IMR-90 (cell line): ENCODE results near the gene KDM4F. TPM values are rescaled to one million over a fixed set of nuclear protein-coding genes. Genes with fewer than 3 reads are reported as not detected.

Experiments used
- ATAC-seq: fragments of 200-7000 bp; cut with Tn5 transposase; 2 replicates; pipeline ENCODE4 v1.9.1; 2020; ENCODE audit warnings: low read depth, mild to moderate bottlenecking, moderate library complexity
- BruUV-seq: library from RNA; stranded (reverse); fragments of 400-500 nt; replicated peaks from 2 replicates; lab custom pipeline; 2021; lab: Mats Ljungman, UMichigan
- CTCF ChIA-PET: fragments of 300-600 bp; formaldehyde crosslinking; extraction: SDS; loops from one replicate; lab custom pipeline; 2021; ENCODE audit warnings: antibody characterized with exemption; lab: Yijun Ruan, JAX
- POLR2A ChIA-PET: fragments of 300-600 bp; sonication (Branson Sonifier 250); formaldehyde crosslinking; loops from one replicate; lab custom pipeline; 2022; ENCODE audit warnings: antibody characterized with exemption; ENCODE audit not compliant: unreplicated experiment; lab: Charles Lee
- DNase-seq: peaks from one replicate; pipeline ENCODE4 v3.0.0; 2013
- H2AFZ ChIP-seq: replicated peaks from 2 replicates; pipeline ENCODE3; 2013; ENCODE audit warnings: low read length, mild to moderate bottlenecking; ENCODE audit not compliant: poor library complexity
- H2AK5ac ChIP-seq: 2 replicates; pipeline ENCODE4 v1.6.1; 2013; ENCODE audit warnings: low read depth, low read length, inconsistent platforms
- H2AK9ac ChIP-seq: replicated peaks from 2 replicates; pipeline ENCODE3; 2013; ENCODE audit warnings: mild to moderate bottlenecking, low read depth, low read length, moderate library complexity; ENCODE audit not compliant: poor library complexity
- H2BK120ac ChIP-seq: 2 replicates; pipeline ENCODE4 v1.6.1; 2013; ENCODE audit warnings: low read depth, low read length, inconsistent platforms
- H2BK15ac ChIP-seq: 3 replicates; pipeline ENCODE4 v1.6.1; 2013; ENCODE audit warnings: low read depth, low read length, inconsistent platforms
- H2BK20ac ChIP-seq: 2 replicates; pipeline ENCODE4 v1.6.1; 2013; ENCODE audit warnings: low read depth, mild to moderate bottlenecking, inconsistent platforms, low read length, moderate library complexity
- H2BK5ac ChIP-seq: 2 replicates; pipeline ENCODE4 v1.6.1; 2013; ENCODE audit warnings: mild to moderate bottlenecking, low read depth, low read length, inconsistent platforms; ENCODE audit not compliant: poor library complexity, severe bottlenecking
- H3K14ac ChIP-seq: replicated peaks from 2 replicates; pipeline ENCODE4 v1.6.1; 2013; ENCODE audit warnings: low read depth, low read length, inconsistent platforms
- H3K18ac ChIP-seq: 2 replicates; pipeline ENCODE4 v1.6.1; 2013; ENCODE audit warnings: low read depth, low read length, control low read depth
- H3K23ac ChIP-seq: 2 replicates; pipeline ENCODE4 v1.6.1; 2013; ENCODE audit warnings: low read depth, low read length, inconsistent platforms
- H3K27ac ChIP-seq: 2 replicates; pipeline ENCODE4 v1.5.1; 2013; ENCODE audit warnings: mild to moderate bottlenecking, control low read depth, low read length; ENCODE audit not compliant: insufficient read depth
- H3K27me3 ChIP-seq: 2 replicates; pipeline ENCODE4 v1.6.1; 2013; ENCODE audit warnings: low read length; ENCODE audit not compliant: control insufficient read depth, insufficient read depth
- H3K36me3 ChIP-seq: 2 replicates; pipeline ENCODE4 v1.6.1; 2013; ENCODE audit warnings: low read length, mixed read lengths; ENCODE audit not compliant: control insufficient read depth, insufficient read depth
- H3K4ac ChIP-seq: 2 replicates; pipeline ENCODE4 v1.6.1; 2013; ENCODE audit warnings: low read depth, low read length, inconsistent platforms
- H3K4me1 ChIP-seq: 2 replicates; pipeline ENCODE4 v1.6.1; 2013; ENCODE audit warnings: low read length, mixed read lengths; ENCODE audit not compliant: control insufficient read depth, insufficient read depth
- H3K4me2 ChIP-seq: 2 replicates; pipeline ENCODE4 v1.6.1; 2013; ENCODE audit warnings: low read depth, mild to moderate bottlenecking, control low read depth, low read length, moderate library complexity
- H3K4me3 ChIP-seq: 2 replicates; pipeline ENCODE4 v1.5.1; 2013; ENCODE audit warnings: low read depth, mild to moderate bottlenecking, control low read depth, low read length, moderate library complexity; ENCODE audit not compliant: insufficient read depth
- H3K56ac ChIP-seq: 2 replicates; pipeline ENCODE4 v1.6.1; 2013; ENCODE audit warnings: low read length, inconsistent platforms; ENCODE audit not compliant: insufficient read depth; ENCODE audit errors: extremely low read depth
- H3K79me1 ChIP-seq, 2 experiments: 2 replicates each; pipeline ENCODE4 v1.6.1; 2013; ENCODE audit warnings: low read length in 2 of 2, inconsistent platforms in 1 of 2, low read depth in 1 of 2
- H3K9ac ChIP-seq: 2 replicates; pipeline ENCODE4 v1.6.1; 2013; ENCODE audit warnings: low read depth, low read length, control low read depth
- H3K9me1 ChIP-seq: 2 replicates; pipeline ENCODE4 v1.6.1; 2013; ENCODE audit warnings: low read length, inconsistent platforms; ENCODE audit not compliant: insufficient read depth
- H3K9me3 ChIP-seq: 2 replicates; pipeline ENCODE4 v1.6.1; 2013; ENCODE audit warnings: low read length; ENCODE audit not compliant: control insufficient read depth, insufficient read depth
- H4K20me1 ChIP-seq: 2 replicates; pipeline ENCODE4 v1.6.1; 2013; ENCODE audit warnings: low read length, inconsistent platforms; ENCODE audit not compliant: insufficient read depth
- H4K5ac ChIP-seq: 2 replicates; pipeline ENCODE4 v1.6.1; 2013; ENCODE audit warnings: mild to moderate bottlenecking, low read depth, low read length, control low read depth
- H4K8ac ChIP-seq, 2 experiments: 2 replicates each; pipeline ENCODE4 v1.6.1; 2013; ENCODE audit warnings: low read depth in 2 of 2, low read length in 2 of 2, control low read depth in 1 of 2, inconsistent platforms in 1 of 2
- H4K91ac ChIP-seq: 2 replicates; pipeline ENCODE4 v1.6.1; 2013; ENCODE audit warnings: low read depth, low read length, inconsistent platforms; ENCODE audit not compliant: insufficient read depth
- FOS ChIP-seq: fragments of 150-350 bp; IDR thresholded peaks from 2 replicates; pipeline ENCODE4 v1.6.1; 2016; ENCODE audit warnings: low read depth, low read length
- MXI1 ChIP-seq: IDR thresholded peaks from 2 replicates; pipeline ENCODE4 v1.6.1; 2012; ENCODE audit warnings: low read depth, mild to moderate bottlenecking, low read length, moderate library complexity, borderline replicate concordance
- RCOR1 ChIP-seq: IDR thresholded peaks from 2 replicates; pipeline ENCODE4 v1.6.1; 2012; ENCODE audit warnings: mild to moderate bottlenecking, low read length, improper control_type of control experiment; ENCODE audit not compliant: insufficient replicate concordance
- SMC3 ChIP-seq: fragments of 150-350 bp; IDR thresholded peaks from 2 replicates; pipeline ENCODE4 v1.6.1; 2016; ENCODE audit warnings: low read depth, mild to moderate bottlenecking, antibody characterized with exemption, low read length, moderate library complexity
- WGBS, 2 experiments: methylation state at CpG; one replicate each; pipeline versions ENCODE4 v1.1.5 to v1.1.7; 2013; ENCODE audit warnings: missing lambda C conversion rate in 2 of 2; ENCODE audit not compliant: insufficient read length in 1 of 2; ENCODE audit errors: extremely low coverage in 2 of 2; 5-methylcytosine and 5-hydroxymethylcytosine counted together
- dilution Hi-C: fragments of 300-500 bp; cut with HindIII; formaldehyde crosslinking; loops from one replicate; pipeline ENCODE4 v1.14.3; 2018; ENCODE audit warnings: low sequenced_read_pairs; ENCODE audit not compliant: unreplicated experiment
- in situ Hi-C: fragments of 300-500 bp; cut with MboI; formaldehyde crosslinking; loops from 3 replicates; pipeline ENCODE4 v1.14.3; 2019; ENCODE audit warnings: low sequenced_read_pairs, inconsistent platforms, mixed read lengths
- intact Hi-C: fragments of 100-400 bp; cut with micrococcal nuclease; formaldehyde crosslinking; loops from 2 replicates; pipeline ENCODE4 v1.10.0; 2022
- polyA plus RNA-seq, 3 experiments: library from polyadenylated mRNA; depleted of rRNA; stranded (reverse); fragments of >200 nt; gene quantifications; 2 replicates each; pipeline ENCODE4 v1.2.3, GENCODE V29; 2012; ENCODE audit warnings: low replicate concordance in 1 of 3
- total RNA-seq: library from RNA; depleted of rRNA; stranded (reverse); fragments of >200 nt; gene quantifications from 2 replicates; pipeline ENCODE4 v1.2.3, GENCODE V29; 2012
- TF ChIP-seq, protein P1 (sequence below): conservative IDR thresholded peaks from 2 replicates; pipeline ENCODE4 v1.5.1; 2012; ENCODE audit warnings: mild to moderate bottlenecking, low read depth, low read length, improper control_type of control experiment

KDM4F gene
- total and polyA plus RNA-seq, 2 of the 4 experiments (the other 2 are of a cell fraction): not detected

DNA sequence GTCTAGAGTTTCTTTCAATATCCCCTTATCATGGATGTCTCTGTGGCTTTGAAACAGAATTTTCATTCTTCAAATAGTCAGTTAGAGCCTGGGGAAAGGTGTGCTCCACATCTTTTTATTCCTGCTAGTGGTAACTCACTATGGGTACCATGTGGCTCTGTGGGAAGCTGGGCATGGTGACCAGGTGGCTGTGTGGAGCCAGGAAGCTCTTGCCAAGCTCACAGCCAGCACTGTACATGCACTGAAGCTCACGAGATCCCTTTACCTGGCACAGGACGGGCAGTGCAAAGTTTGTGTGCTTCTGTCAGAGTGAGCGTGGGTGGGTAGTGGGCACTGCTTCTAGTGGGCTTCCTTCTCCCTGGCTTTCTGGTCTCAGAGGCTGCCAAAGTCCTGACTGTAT lies 6.3 kb upstream of the KDM4F start:
- Histone ChIP-seq H2BK20ac (no peak overlapping the region), H3K27me3 (peaks cover 29% of the 10 kb centered on the region), H3K9ac (no peak overlapping the region), H3K9me1 (no peaks in the 10 kb centered on the region), H3K4me1 (no peaks in the 10 kb centered on the region), H2BK5ac (no peak overlapping the region), H3K23ac (no peak overlapping the region), H3K36me3 (no peaks in the 10 kb centered on the region), H2AK5ac (no peak overlapping the region), H3K4ac (no peak overlapping the region), H3K27ac (no peak overlapping the region), H3K56ac (no peak overlapping the region), H4K8ac (no peak overlapping the region), H2AFZ (peak overlapping the region; percentile 43), H2AK9ac (no peak overlapping the region), H4K20me1 (no peaks in the 10 kb centered on the region), H3K14ac (no peak overlapping the region), H3K9me3 (no peaks in the 10 kb centered on the region), H4K5ac (no peak overlapping the region), H2BK15ac (no peak overlapping the region), H3K4me2 (no peak overlapping the region), H4K91ac (no peak overlapping the region), H3K79me1 (no peaks in the 10 kb centered on the region), H3K4me3 (no peak overlapping the region), H3K18ac (no peak overlapping the region), H2BK120ac (no peak overlapping the region)
- dilution Hi-C loops (no loop called here), intact Hi-C loops (no loop called here), in situ Hi-C loops (no loop called here)
- no CpG with 5 or more reads among the region's 3 CpGs for WGBS, 2 experiments
- TF ChIP-seq MXI1 (no peak), SMC3 (no peak), FOS (no peak), RCOR1 (no peak)
- TF ChIP-seq, protein P1, sequence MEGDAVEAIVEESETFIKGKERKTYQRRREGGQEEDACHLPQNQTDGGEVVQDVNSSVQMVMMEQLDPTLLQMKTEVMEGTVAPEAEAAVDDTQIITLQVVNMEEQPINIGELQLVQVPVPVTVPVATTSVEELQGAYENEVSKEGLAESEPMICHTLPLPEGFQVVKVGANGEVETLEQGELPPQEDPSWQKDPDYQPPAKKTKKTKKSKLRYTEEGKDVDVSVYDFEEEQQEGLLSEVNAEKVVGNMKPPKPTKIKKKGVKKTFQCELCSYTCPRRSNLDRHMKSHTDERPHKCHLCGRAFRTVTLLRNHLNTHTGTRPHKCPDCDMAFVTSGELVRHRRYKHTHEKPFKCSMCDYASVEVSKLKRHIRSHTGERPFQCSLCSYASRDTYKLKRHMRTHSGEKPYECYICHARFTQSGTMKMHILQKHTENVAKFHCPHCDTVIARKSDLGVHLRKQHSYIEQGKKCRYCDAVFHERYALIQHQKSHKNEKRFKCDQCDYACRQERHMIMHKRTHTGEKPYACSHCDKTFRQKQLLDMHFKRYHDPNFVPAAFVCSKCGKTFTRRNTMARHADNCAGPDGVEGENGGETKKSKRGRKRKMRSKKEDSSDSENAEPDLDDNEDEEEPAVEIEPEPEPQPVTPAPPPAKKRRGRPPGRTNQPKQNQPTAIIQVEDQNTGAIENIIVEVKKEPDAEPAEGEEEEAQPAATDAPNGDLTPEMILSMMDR: no peak
- POLR2A ChIA-PET: no interaction called here
- ATAC-seq (no peak), DNase-seq (no peak)
- BruUV-seq: no TSS peak
- CTCF ChIA-PET: no interaction called here
